Kidney (tissue), 14 donors: Measurements from ENCODE around the gene SHISA6. TPM values are rescaled to one million over a fixed set of nuclear protein-coding genes. Genes with fewer than 3 reads are reported as not detected.

ENCODE experiments used
- DNase-seq, 5 donors: peaks; one replicate each; pipeline ENCODE4 v3.0.0-alpha.2; 2013 to 2020
- FAIRE-seq: peaks from 2 replicates; lab custom pipeline; 2012; peaks lifted over from hg19 to GRCh38; lab: Jason Lieb, UNC
- H3K27ac ChIP-seq, 2 donors: one replicate each; pipeline ENCODE4 v1.7.0; 2013; ENCODE audit warnings: low read depth in 2 of 2, low read length in 2 of 2, inconsistent platforms in 1 of 2
- H3K27me3 ChIP-seq: one replicate; pipeline ENCODE4 v1.7.1; 2013; ENCODE audit warnings: low read length, inconsistent platforms; ENCODE audit not compliant: control insufficient read depth, insufficient read depth
- H3K36me3 ChIP-seq, 3 donors: one replicate each; pipeline versions ENCODE4 v1.7.0 to v1.7.1; 2013; ENCODE audit warnings: low read length in 3 of 3, control low read depth in 1 of 3, inconsistent platforms in 1 of 3; ENCODE audit not compliant: insufficient read depth in 3 of 3, control insufficient read depth in 2 of 3
- H3K4me1 ChIP-seq, 3 donors: one replicate each; pipeline versions ENCODE4 v1.7.0 to v1.7.1; 2013; ENCODE audit warnings: low read length in 3 of 3, inconsistent platforms in 1 of 3, low read depth in 1 of 3; ENCODE audit not compliant: control insufficient read depth in 2 of 3, insufficient read depth in 2 of 3
- H3K4me3 ChIP-seq, 3 donors: one replicate each; pipeline versions ENCODE4 v1.7.0 to v1.8.1; 2013; ENCODE audit warnings: low read length in 3 of 3, control low read depth in 1 of 3, inconsistent platforms in 1 of 3
- H3K9ac ChIP-seq, 3 donors: one replicate each; pipeline versions ENCODE4 v1.7.0 to v1.7.1; 2013; ENCODE audit warnings: low read length in 3 of 3, control low read depth in 1 of 3, inconsistent platforms in 1 of 3
- H3K9me3 ChIP-seq, 3 donors: one replicate each; pipeline versions ENCODE4 v1.7.0 to v1.7.1; 2013; ENCODE audit warnings: low read length in 3 of 3, control low read depth in 1 of 3, inconsistent platforms in 1 of 3; ENCODE audit not compliant: control insufficient read depth in 2 of 3, insufficient read depth in 1 of 3
- intact Hi-C: fragments of 100-400 bp; cut with DNase I; formaldehyde crosslinking; loops from one replicate; pipeline ENCODE4 v1.11.1; 2022
- polyA plus RNA-seq: library from polyadenylated mRNA; stranded (reverse); fragments of 350-450 nt; fragmentation: Illumina TruSeq; extraction: RNeasy Lipid Tissue Mini Kit (QIAGEN cat#74804); gene quantifications from one replicate; pipeline ENCODE4 v1.2.3, GENCODE V29; 2014; ENCODE audit warnings: low read depth, low replicate concordance; ENCODE audit not compliant: insufficient read depth
- total RNA-seq: library from RNA; stranded (reverse); fragmentation: NEBNext Ultra II Directional; extraction: Animal tissue kit (Norgen Biotek cat#: 25700); gene quantifications from one replicate; pipeline ENCODE4 v1.2.1, GENCODE V29; 2021
- TF ChIP-seq, protein P1 (sequence below): IDR thresholded peaks from 3 replicates; pipeline ENCODE4 v1.5.1; 2012; ENCODE audit warnings: mild to moderate bottlenecking, moderate library complexity, borderline replicate concordance; ENCODE audit not compliant: insufficient read depth; ENCODE audit errors: extremely low read depth
- donor health status: control.
- donor health status: control.
- donor health status: control.
- donor health status: control.
- donor health status: control.
- donor health status: DM: yes; HTN: yes; CAD: no.
- donor health status: Normal renal cell carcinoma (clear cell type).

The SHISA6 gene
- total and polyA plus RNA-seq, 2 donors from 2014 or later: 0.84 to 1.0 TPM

DNA sequence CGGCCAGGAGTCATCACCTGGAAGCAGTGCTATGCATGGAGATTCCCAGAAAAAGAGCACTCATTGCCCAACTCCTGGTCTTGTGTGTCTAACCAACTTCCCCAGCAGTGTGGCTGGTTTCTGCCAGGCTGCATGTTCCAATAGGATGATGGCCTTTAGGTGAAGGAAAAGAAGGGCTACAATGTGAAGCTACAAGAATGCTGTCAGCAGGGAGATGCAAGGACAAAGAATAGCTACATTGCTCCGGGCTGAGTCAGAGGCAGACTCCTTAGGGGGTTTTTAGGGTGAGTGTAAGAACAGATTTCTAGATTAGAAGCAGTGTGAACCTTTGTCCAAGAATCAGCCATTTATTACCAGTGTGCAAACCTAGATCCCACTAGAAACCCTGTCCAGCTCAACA, 294.2 kb downstream of the SHISA6 start:
- H3K9me3 ChIP-seq: no peaks in the 10 kb centered on the region
- intact Hi-C loops: no loop called here
- H3K36me3 ChIP-seq: no peaks in the 10 kb centered on the region
- H3K9ac ChIP-seq: no peak overlapping the region
- TF ChIP-seq, protein P1, sequence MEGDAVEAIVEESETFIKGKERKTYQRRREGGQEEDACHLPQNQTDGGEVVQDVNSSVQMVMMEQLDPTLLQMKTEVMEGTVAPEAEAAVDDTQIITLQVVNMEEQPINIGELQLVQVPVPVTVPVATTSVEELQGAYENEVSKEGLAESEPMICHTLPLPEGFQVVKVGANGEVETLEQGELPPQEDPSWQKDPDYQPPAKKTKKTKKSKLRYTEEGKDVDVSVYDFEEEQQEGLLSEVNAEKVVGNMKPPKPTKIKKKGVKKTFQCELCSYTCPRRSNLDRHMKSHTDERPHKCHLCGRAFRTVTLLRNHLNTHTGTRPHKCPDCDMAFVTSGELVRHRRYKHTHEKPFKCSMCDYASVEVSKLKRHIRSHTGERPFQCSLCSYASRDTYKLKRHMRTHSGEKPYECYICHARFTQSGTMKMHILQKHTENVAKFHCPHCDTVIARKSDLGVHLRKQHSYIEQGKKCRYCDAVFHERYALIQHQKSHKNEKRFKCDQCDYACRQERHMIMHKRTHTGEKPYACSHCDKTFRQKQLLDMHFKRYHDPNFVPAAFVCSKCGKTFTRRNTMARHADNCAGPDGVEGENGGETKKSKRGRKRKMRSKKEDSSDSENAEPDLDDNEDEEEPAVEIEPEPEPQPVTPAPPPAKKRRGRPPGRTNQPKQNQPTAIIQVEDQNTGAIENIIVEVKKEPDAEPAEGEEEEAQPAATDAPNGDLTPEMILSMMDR: no peak
- FAIRE-seq: no peak
- no peak overlapping the region for H3K4me3 ChIP-seq
- no peaks in the 10 kb centered on the region for H3K27me3 ChIP-seq
- DNase-seq: no peak
- H3K27ac ChIP-seq: no peak overlapping the region
- H3K4me1 ChIP-seq: no peaks in the 10 kb centered on the region

DNA sequence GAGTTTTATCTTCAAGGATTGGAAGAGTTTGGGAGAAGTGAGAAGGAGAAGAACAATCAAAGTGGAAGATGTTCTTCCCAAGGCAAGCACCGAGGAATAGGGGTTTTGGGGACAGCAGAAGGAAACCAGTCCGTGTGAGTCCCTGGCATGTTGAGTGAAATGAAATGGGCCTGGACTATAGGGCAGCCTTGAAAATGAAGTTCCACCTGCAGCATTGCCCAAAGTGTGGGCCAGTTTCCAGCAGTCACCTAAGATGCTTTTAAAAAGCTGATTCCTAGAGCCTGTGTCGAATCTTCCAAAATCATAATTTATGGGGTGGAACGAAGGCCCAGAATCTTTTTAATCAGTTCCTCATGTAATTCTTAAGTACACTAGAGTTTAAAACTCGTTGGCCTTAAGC, 297.4 kb downstream of the SHISA6 start:
- TF ChIP-seq, protein P1: no peak
- no peak overlapping the region for H3K4me3 ChIP-seq
- H3K9me3 ChIP-seq: peaks cover 0 to 8% (median 0%) of the 10 kb centered on the region in 3 donors
- no peak for DNase-seq
- H3K9ac ChIP-seq: no peak overlapping the region
- no peak for FAIRE-seq
- H3K27ac ChIP-seq: no peak overlapping the region
- intact Hi-C loops: no loop called here
- H3K36me3 ChIP-seq: no peaks in the 10 kb centered on the region
- H3K4me1 ChIP-seq: no peaks in the 10 kb centered on the region
- no peaks in the 10 kb centered on the region for H3K27me3 ChIP-seq

DNA sequence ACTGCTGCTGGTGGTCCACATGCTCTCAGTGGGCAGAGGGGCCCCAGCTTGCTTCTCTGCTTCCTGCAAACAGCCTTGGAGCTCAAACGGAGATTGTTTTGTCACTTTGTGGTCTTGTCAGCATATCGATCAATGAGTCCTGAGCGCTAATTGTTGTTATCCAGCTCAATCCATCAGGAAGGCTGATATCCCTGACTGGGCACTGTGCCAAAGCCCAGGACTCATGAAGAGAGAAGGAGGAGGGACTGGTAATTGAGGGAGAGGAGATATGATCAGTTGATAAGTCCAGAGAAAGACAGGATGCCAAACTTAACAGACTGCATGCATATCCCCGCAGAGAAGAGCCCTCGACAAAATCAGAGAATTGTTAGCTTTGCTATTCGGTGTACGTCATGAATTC, 298.6 kb downstream of the SHISA6 start:
- H3K36me3 ChIP-seq: no peaks in the 10 kb centered on the region
- DNase-seq (no peak), FAIRE-seq (no peak)
- H3K27me3 ChIP-seq: no peaks in the 10 kb centered on the region
- intact Hi-C loops: loop anchor here (10.0 kb wide), 1 partner anchor 55 kb away; no protein-coding TSS in a partner anchor
- no peak overlapping the region for H3K4me3 ChIP-seq
- no peaks in the 10 kb centered on the region for H3K4me1 ChIP-seq
- TF ChIP-seq, protein P1: no peak
- no peak overlapping the region for H3K9ac ChIP-seq
- peaks cover 0 to 8% (median 0%) of the 10 kb centered on the region in 3 donors for H3K9me3 ChIP-seq
- no peak overlapping the region for H3K27ac ChIP-seq

GRCh38 chr17:11545002-11545401, 304.0 kb downstream of the SHISA6 start:
- no peak overlapping the region for H3K9ac ChIP-seq
- H3K9me3 ChIP-seq: peaks cover 0 to 8% (median 0%) of the 10 kb centered on the region in 3 donors
- H3K27ac ChIP-seq: no peak overlapping the region
- no peak overlapping the region for H3K4me3 ChIP-seq
- H3K36me3 ChIP-seq: no peaks in the 10 kb centered on the region
- H3K4me1 ChIP-seq: no peaks in the 10 kb centered on the region
- intact Hi-C loops: loop anchor here (10.0 kb wide), 1 partner anchor 60 kb away; no protein-coding TSS in a partner anchor
- no peaks in the 10 kb centered on the region for H3K27me3 ChIP-seq
- TF ChIP-seq, protein P1: no peak
- DNase-seq: no peak
- FAIRE-seq: no peak
